ENCODE data around the gene APEX2.

DNA sequence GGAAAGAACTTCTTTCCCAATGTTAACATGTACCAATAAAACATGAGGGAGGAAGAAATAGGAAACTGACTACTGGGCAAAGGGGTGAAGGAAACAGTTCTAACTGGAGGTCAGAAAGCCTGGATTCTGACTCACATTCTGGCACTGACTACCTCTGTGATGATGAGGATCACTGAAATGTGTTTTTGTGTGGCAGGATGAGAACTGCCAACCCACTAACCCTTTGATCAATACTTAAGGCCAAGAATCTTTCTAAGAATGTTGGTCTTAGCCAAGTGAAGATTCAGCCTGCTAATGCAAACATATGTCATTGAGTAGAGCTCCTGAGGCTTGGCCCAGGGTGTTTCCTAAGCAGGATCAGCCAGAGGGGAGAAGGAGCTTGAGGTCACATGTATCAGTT, 26.0 kb downstream of the APEX2 start:
- TF ChIP-seq CTCF (IDR thresholded peaks at IDR 0.05; ENCODE audit: low read depth, low read length, poor library complexity, severe bottlenecking) (no peak), EZH2phosphoT487 (IDR thresholded peaks at IDR 0.05; ENCODE audit: borderline replicate concordance, low read length) (no peak)

All from DOHH2 (cell line).